GM23338 (cell line): ENCODE results near the gene CELSR1. TPM values are rescaled to one million over a fixed set of nuclear protein-coding genes. Genes with fewer than 3 reads are reported as not detected.

Experiments used
- ATAC-seq: fragments of 200-7000 bp; cut with Tn5 transposase; 3 replicates; pipeline ENCODE4 v1.9.1; 2020
- DNase-seq: peaks from one replicate; pipeline ENCODE4 v3.0.0-alpha.2; 2015; ENCODE audit warnings: low spot score
- H2AFZ ChIP-seq: fragments of 200-600 bp; sonication (generic); 2 replicates; pipeline ENCODE4 v1.8.0; 2016; ENCODE audit warnings: antibody characterized with exemption, mild to moderate bottlenecking, moderate library complexity
- H3F3A ChIP-seq: fragments of 200-600 bp; sonication (generic); replicated peaks from 2 replicates; pipeline ENCODE4 v1.8.0; 2017; ENCODE audit warnings: antibody characterized with exemption, mixed run types, low read depth
- H3K27ac ChIP-seq: fragments of 200-600 bp; sonication (generic); 2 replicates; pipeline ENCODE4 v1.6.1; 2016; ENCODE audit warnings: low read depth
- H3K27me3 ChIP-seq: fragments of 200-600 bp; sonication (generic); 2 replicates; pipeline ENCODE4 v1.8.0; 2016; ENCODE audit warnings: mild to moderate bottlenecking, mixed run types, moderate library complexity; ENCODE audit not compliant: insufficient read depth
- H3K36me3 ChIP-seq: fragments of 200-600 bp; sonication (generic); 2 replicates; pipeline ENCODE4 v1.8.0; 2016; ENCODE audit warnings: mild to moderate bottlenecking; ENCODE audit not compliant: insufficient read depth
- H3K4me1 ChIP-seq: fragments of 200-600 bp; sonication (generic); 2 replicates; pipeline ENCODE4 v1.8.0; 2016; ENCODE audit warnings: mild to moderate bottlenecking, moderate library complexity; ENCODE audit not compliant: insufficient read depth
- H3K4me2 ChIP-seq: fragments of 200-600 bp; sonication (generic); 2 replicates; pipeline ENCODE4 v1.7.1; 2017; ENCODE audit warnings: mixed run types
- H3K4me3 ChIP-seq: fragments of 200-600 bp; sonication (generic); 2 replicates; pipeline ENCODE4 v1.6.1; 2016; ENCODE audit warnings: mixed run types
- H3K79me2 ChIP-seq: fragments of 200-600 bp; sonication (generic); replicated peaks from 2 replicates; pipeline ENCODE4 v1.8.0; 2017; ENCODE audit warnings: mild to moderate bottlenecking; ENCODE audit not compliant: insufficient read depth
- H3K9me2 ChIP-seq: fragments of 200-600 bp; sonication (generic); 2 replicates; pipeline ENCODE4 v1.8.0; 2017; ENCODE audit not compliant: insufficient read depth
- H4K20me1 ChIP-seq: fragments of 200-600 bp; sonication (generic); replicated peaks from 2 replicates; pipeline ENCODE4 v1.8.0; 2017; ENCODE audit warnings: mild to moderate bottlenecking; ENCODE audit not compliant: insufficient read depth
- H3K27ac Mint-ChIP-seq: 2 replicates; pipeline ENCODE4 v1.8.0; 2020; ENCODE audit warnings: inconsistent platforms, mild to moderate bottlenecking, moderate library complexity, mixed read lengths
- H3K27me3 Mint-ChIP-seq: 3 replicates; pipeline ENCODE4 v1.8.0; 2022; ENCODE audit warnings: low read depth, mild to moderate bottlenecking, moderate library complexity, mixed read lengths, inconsistent platforms; ENCODE audit not compliant: insufficient read depth, poor library complexity
- H3K36me3 Mint-ChIP-seq: 3 replicates; pipeline ENCODE4 v1.8.0; 2021; ENCODE audit warnings: low read depth, mild to moderate bottlenecking, inconsistent platforms, moderate library complexity, mixed read lengths
- H3K4me1 Mint-ChIP-seq: 3 replicates; pipeline ENCODE4 v1.8.0; 2020; ENCODE audit warnings: mild to moderate bottlenecking, inconsistent platforms, mixed read lengths
- H3K4me3 Mint-ChIP-seq: 3 replicates; pipeline ENCODE4 v1.8.0; 2021; ENCODE audit warnings: moderate library complexity, mild to moderate bottlenecking, inconsistent platforms, mixed read lengths
- H3K9me3 Mint-ChIP-seq: 3 replicates; pipeline ENCODE4 v1.8.0; 2020; ENCODE audit warnings: moderate library complexity, mild to moderate bottlenecking, inconsistent platforms, mixed read lengths
- CREB1 ChIP-seq: fragments of 250-450 bp; sonication (Bioruptor Pico); IDR thresholded peaks from 2 replicates; pipeline ENCODE4 v1.5.0; 2020; ENCODE audit warnings: low read depth, mild to moderate bottlenecking, moderate library complexity
- EZH2 ChIP-seq: fragments of 200-600 bp; sonication (generic); IDR thresholded peaks from one replicate; pipeline ENCODE4 v1.8.0; 2017; ENCODE audit warnings: antibody characterized with exemption, mild to moderate bottlenecking, low read depth; ENCODE audit not compliant: unreplicated experiment
- EZH2phosphoT487 ChIP-seq: fragments of 200-600 bp; sonication (generic); IDR thresholded peaks from one replicate; pipeline ENCODE4 v1.8.1; 2018; ENCODE audit warnings: antibody characterized with exemption; ENCODE audit not compliant: unreplicated experiment
- JUNB ChIP-seq: IDR thresholded peaks from one replicate; pipeline ENCODE4 v1.6.1; 2016; ENCODE audit warnings: antibody characterized with exemption; ENCODE audit not compliant: unreplicated experiment
- NANOG ChIP-seq: IDR thresholded peaks from 2 replicates; pipeline ENCODE4 v1.6.1; 2016; ENCODE audit warnings: antibody characterized with exemption, borderline replicate concordance
- POLR2AphosphoS5 ChIP-seq: IDR thresholded peaks from 2 replicates; pipeline ENCODE4 v1.6.1; 2016; ENCODE audit warnings: antibody characterized with exemption, low read depth
- STAT1 ChIP-seq: IDR thresholded peaks from one replicate; pipeline ENCODE4 v1.6.1; 2016; ENCODE audit warnings: antibody characterized with exemption; ENCODE audit not compliant: unreplicated experiment
- ZNF331 ChIP-seq: fragments of 250-450 bp; sonication (Bioruptor Pico); IDR thresholded peaks from 2 replicates; pipeline ENCODE4 v1.5.0; 2020; ENCODE audit warnings: low read depth, mild to moderate bottlenecking, moderate library complexity
- polyA plus RNA-seq: library from polyadenylated mRNA; unstranded; fragments of >200 nt; fragmentation: Nextera tagmentation; extraction: Ambion mirVana; gene quantifications from 2 replicates; pipeline ENCODE4 v1.2.1, GENCODE V29; 2016
- total RNA-seq: library from RNA; depleted of rRNA; stranded (reverse); fragments of >200 nt; shearing (Covaris generic); gene quantifications from 2 replicates; pipeline ENCODE4 v1.2.3, GENCODE V29; 2014
- TF ChIP-seq, protein P1 (sequence below): IDR thresholded peaks from 2 replicates; pipeline ENCODE4 v1.6.1; 2016; ENCODE audit warnings: antibody characterized with exemption
- TF ChIP-seq, protein P2 (sequence below), 2 experiments: fragments of 200-600 bp in 1 of 2; sonication (generic) in 1 of 2; conservative IDR thresholded peaks; 2 replicates each; pipeline versions ENCODE4 v1.5.1 to v1.6.1; 2016 to 2017; ENCODE audit warnings: antibody characterized with exemption in 2 of 2, low read depth in 2 of 2, mild to moderate bottlenecking in 2 of 2, moderate library complexity in 1 of 2
- TF ChIP-seq, protein P3 (sequence below): IDR thresholded peaks from one replicate; pipeline ENCODE4 v1.6.1; 2018; ENCODE audit warnings: antibody characterized with exemption; ENCODE audit not compliant: unreplicated experiment

CELSR1 gene
- total and polyA plus RNA-seq, 2 experiments from 2014 or later: 4.8 to 20.4 TPM

DNA sequence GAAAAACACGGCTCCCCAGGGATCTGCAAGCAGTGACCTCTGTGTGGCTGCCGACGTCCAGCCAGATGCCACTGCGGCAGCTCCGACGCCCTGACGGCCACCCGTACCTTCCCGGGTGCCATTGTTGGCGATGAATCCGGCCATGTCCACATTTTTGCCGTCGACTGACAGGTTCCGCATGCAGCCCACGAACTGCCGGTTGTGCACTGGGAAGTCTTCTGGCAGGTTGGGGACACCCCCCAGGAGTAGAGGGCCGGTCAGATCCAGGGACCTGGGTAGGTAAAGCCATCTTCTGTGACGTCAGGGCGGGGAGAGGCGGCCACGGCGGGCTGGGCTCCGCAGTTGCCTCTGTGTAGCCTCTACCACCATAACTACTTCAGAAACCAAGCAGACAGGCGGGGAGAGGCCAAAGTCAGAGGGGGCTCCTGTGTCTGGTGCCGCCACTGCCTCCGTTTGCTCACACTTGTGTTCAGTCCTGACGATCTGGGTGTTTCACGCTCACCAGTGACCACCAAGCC, 127.1 kb downstream of the CELSR1 start:
- H3K27ac Mint-ChIP-seq: no peak overlapping the region
- DNase-seq (no peak), ATAC-seq (no peak)
- H3K4me1 Mint-ChIP-seq: peaks cover 5% of the 10 kb centered on the region
- no peaks in the 10 kb centered on the region for H3K36me3 ChIP-seq
- H3K27me3 ChIP-seq: no peaks in the 10 kb centered on the region
- H3K36me3 Mint-ChIP-seq: peaks cover 4% of the 10 kb centered on the region; the same call in 1 of the 3 replicates
- no peaks in the 10 kb centered on the region for H3K9me2 ChIP-seq
- no peaks in the 10 kb centered on the region for H3K79me2 ChIP-seq
- 0 out of 2 replicates have a peak, but pooled peaks cover 2% of the 10 kb centered on the region for H4K20me1 ChIP-seq
- no peaks in the 10 kb centered on the region for H3K4me1 ChIP-seq
- H3K4me3 Mint-ChIP-seq: no peak overlapping the region
- no peaks in the 10 kb centered on the region for H3F3A ChIP-seq
- TF ChIP-seq EZH2phosphoT487: no peak
- TF ChIP-seq NANOG: no peak
- TF ChIP-seq, protein P1, sequence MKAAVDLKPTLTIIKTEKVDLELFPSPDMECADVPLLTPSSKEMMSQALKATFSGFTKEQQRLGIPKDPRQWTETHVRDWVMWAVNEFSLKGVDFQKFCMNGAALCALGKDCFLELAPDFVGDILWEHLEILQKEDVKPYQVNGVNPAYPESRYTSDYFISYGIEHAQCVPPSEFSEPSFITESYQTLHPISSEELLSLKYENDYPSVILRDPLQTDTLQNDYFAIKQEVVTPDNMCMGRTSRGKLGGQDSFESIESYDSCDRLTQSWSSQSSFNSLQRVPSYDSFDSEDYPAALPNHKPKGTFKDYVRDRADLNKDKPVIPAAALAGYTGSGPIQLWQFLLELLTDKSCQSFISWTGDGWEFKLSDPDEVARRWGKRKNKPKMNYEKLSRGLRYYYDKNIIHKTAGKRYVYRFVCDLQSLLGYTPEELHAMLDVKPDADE: no peak
- peak; percentile 61 for TF ChIP-seq ZNF331 (CRISPR knock-in tag)
- TF ChIP-seq, protein P2, sequence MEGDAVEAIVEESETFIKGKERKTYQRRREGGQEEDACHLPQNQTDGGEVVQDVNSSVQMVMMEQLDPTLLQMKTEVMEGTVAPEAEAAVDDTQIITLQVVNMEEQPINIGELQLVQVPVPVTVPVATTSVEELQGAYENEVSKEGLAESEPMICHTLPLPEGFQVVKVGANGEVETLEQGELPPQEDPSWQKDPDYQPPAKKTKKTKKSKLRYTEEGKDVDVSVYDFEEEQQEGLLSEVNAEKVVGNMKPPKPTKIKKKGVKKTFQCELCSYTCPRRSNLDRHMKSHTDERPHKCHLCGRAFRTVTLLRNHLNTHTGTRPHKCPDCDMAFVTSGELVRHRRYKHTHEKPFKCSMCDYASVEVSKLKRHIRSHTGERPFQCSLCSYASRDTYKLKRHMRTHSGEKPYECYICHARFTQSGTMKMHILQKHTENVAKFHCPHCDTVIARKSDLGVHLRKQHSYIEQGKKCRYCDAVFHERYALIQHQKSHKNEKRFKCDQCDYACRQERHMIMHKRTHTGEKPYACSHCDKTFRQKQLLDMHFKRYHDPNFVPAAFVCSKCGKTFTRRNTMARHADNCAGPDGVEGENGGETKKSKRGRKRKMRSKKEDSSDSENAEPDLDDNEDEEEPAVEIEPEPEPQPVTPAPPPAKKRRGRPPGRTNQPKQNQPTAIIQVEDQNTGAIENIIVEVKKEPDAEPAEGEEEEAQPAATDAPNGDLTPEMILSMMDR (conservative IDR thresholded peaks at IDR 0.05; ENCODE audit: low read depth in 2 of 2): no peak
- H3K4me2 ChIP-seq: no peak overlapping the region
- no peak overlapping the region for H2AFZ ChIP-seq
- H3K9me3 Mint-ChIP-seq: no peaks in the 10 kb centered on the region
- H3K4me3 ChIP-seq: no peak overlapping the region
- H3K27me3 Mint-ChIP-seq: peaks cover 6% of the 10 kb centered on the region
- H3K27ac ChIP-seq: no peak overlapping the region

DNA sequence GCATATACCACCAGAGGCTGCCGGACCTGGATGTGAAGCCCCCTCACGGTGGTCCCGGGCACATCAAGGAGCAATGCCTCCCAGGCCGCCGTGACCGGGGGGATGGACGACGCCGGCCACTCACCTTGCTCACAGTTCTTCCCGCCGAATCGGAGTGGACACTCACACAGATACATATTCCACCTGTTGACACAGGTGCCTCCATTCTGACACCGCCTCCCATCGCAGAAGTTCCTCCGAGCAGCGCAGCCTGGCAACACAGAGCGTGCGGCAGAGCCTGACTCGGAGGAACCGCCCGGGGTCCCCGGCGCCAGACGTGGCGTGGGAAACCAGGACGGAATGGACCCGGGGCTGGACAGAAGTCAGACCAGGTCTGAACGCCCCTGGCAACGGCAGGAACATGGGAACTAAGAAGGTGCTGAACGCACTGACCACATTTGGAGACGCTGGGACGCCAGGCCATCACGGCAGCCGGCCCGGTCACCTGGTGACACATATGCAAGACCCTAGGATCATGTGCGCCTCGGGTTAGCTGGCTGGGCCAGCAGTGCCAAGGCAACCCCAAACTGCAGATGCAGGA, 127.7 kb downstream of the CELSR1 start:
- Histone ChIP-seq H3K9me2 (no peaks in the 10 kb centered on the region), H2AFZ (no peak overlapping the region), H3F3A (no peaks in the 10 kb centered on the region), H3K4me2 (no peak overlapping the region), H3K27me3 (no peaks in the 10 kb centered on the region), H3K4me1 (no peaks in the 10 kb centered on the region), H3K36me3 (no peaks in the 10 kb centered on the region), H4K20me1 (0 out of 2 replicates have a peak, but pooled peaks cover 2% of the 10 kb centered on the region), H3K79me2 (no peaks in the 10 kb centered on the region), H3K4me3 (no peak overlapping the region), H3K27ac (no peak overlapping the region)
- DNase-seq: no peak
- Mint-ChIP-seq H3K4me1 (peaks cover 5% of the 10 kb centered on the region), H3K9me3 (no peaks in the 10 kb centered on the region), H3K4me3 (no peak overlapping the region), H3K36me3 (peaks cover 4% of the 10 kb centered on the region; the same call in 1 of the 3 replicates), H3K27ac (no peak overlapping the region), H3K27me3 (peaks cover 6% of the 10 kb centered on the region)
- ATAC-seq: no peak
- TF ChIP-seq CREB1 (CRISPR knock-in tag) (no peak), EZH2 (no peak), POLR2AphosphoS5 (no peak), JUNB (no peak), NANOG (no peak), STAT1 (no peak), ZNF331 (CRISPR knock-in tag) (no peak)
- TF ChIP-seq, protein P2 (conservative IDR thresholded peaks at IDR 0.05; ENCODE audit: low read depth in 2 of 2): no peak
- TF ChIP-seq, protein P3, sequence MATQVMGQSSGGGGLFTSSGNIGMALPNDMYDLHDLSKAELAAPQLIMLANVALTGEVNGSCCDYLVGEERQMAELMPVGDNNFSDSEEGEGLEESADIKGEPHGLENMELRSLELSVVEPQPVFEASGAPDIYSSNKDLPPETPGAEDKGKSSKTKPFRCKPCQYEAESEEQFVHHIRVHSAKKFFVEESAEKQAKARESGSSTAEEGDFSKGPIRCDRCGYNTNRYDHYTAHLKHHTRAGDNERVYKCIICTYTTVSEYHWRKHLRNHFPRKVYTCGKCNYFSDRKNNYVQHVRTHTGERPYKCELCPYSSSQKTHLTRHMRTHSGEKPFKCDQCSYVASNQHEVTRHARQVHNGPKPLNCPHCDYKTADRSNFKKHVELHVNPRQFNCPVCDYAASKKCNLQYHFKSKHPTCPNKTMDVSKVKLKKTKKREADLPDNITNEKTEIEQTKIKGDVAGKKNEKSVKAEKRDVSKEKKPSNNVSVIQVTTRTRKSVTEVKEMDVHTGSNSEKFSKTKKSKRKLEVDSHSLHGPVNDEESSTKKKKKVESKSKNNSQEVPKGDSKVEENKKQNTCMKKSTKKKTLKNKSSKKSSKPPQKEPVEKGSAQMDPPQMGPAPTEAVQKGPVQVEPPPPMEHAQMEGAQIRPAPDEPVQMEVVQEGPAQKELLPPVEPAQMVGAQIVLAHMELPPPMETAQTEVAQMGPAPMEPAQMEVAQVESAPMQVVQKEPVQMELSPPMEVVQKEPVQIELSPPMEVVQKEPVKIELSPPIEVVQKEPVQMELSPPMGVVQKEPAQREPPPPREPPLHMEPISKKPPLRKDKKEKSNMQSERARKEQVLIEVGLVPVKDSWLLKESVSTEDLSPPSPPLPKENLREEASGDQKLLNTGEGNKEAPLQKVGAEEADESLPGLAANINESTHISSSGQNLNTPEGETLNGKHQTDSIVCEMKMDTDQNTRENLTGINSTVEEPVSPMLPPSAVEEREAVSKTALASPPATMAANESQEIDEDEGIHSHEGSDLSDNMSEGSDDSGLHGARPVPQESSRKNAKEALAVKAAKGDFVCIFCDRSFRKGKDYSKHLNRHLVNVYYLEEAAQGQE: no peak
